HG03196 (cell line): ENCODE measurements around the gene ARID3B.

Experiments
- ATAC-seq: cut with Tn5 transposase; IDR thresholded peaks from one replicate; pipeline ENCODE4 v1.9.1; 2021; ENCODE audit not compliant: unreplicated experiment

ARID3B gene

DNA sequence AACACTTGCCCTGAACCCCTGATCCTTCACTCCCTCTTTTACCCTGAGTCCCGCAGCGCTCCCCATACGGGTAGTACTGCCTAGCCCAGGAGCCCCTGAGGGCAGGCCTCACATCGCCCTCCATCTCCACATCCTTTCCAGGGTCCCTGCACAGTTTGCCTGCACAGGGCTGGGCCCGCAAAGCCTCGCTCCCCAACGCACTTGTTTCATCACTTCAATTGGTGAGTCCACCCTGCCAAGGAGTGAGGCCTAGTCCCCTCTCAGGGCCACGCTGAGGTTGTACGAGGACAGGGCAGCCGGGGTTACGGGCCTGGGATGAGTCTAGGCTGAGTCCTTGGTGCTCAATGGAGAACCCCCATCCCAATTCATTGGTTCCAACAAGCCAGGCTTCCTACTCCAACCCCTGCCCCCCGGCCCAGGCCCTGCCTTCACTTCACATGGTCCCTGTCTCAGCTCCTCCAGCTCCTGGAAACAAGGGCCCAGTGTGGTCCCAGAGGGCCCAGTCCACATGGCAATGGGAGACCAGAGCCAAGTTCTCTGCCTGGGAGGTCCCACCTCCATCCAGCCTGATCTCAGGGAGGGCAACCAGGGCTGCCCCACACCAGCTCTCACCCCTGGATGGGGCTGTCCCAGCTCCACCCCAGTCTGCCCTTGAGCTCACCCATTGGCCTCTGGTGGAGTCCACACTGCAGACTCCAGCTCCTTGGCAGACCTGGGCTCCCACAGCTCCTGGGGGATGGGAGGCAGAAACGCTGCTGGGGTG, 62.2 kb downstream of the ARID3B start:
- ATAC-seq: no peak

DNA sequence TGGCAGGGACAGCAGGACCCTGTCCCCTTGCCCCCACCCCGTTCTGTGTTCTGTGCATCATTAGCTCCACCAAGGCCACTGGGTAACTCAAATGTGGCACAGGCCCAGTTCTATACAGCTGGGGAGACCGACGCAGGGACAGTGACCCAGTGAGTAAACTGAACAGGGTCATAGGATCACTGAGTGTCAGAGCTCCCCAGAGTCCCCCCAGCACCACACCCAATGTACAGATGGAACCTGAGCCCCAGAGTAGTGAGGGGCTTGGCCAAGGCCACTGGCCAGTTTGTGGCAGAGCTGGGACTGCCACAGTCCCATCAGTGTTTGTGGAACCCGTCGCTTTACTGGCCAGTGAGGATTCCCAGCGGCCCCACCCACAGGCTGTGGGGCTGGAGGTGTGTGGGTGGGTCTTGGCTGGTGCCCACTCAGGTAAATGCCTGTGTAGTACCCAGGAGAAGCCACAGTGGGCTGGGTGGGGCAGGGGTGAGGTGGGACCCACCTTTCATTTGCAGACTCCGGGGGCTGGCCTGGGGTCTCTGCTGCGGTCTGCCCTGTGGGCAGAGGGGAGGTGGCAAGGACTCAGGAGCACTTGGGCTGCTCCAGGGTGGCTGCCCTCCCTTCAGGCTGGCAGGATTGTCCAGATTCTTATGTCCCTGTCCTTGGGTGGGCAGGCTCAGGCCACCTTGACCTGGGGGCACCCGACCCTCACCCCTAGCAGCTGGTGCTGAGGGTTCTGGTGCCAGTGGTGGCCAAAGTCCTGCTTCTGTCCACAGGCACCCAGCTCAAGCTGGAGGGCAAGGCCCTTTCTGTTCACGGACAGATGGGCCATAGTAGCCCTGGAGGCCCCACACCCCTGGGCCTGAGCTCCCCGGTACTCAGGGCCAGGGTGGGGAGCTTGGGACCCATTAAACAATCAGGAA, 63.0 kb downstream of the ARID3B start:
- ATAC-seq: no peak

- no peak for ATAC-seq
These were observed 64.2 kb downstream of the ARID3B start for GRCh38 chr15:74604983-74605794.

GRCh38 chr15:74605795-74606150, 64.8 kb downstream of the ARID3B start:
- no peak for ATAC-seq

- no peak for ATAC-seq
These were observed 67.8 kb downstream of the ARID3B start for GRCh38 chr15:74608786-74609185.

GRCh38 chr15:74609938-74610301, 68.9 kb downstream of the ARID3B start:
- ATAC-seq: no peak

DNA sequence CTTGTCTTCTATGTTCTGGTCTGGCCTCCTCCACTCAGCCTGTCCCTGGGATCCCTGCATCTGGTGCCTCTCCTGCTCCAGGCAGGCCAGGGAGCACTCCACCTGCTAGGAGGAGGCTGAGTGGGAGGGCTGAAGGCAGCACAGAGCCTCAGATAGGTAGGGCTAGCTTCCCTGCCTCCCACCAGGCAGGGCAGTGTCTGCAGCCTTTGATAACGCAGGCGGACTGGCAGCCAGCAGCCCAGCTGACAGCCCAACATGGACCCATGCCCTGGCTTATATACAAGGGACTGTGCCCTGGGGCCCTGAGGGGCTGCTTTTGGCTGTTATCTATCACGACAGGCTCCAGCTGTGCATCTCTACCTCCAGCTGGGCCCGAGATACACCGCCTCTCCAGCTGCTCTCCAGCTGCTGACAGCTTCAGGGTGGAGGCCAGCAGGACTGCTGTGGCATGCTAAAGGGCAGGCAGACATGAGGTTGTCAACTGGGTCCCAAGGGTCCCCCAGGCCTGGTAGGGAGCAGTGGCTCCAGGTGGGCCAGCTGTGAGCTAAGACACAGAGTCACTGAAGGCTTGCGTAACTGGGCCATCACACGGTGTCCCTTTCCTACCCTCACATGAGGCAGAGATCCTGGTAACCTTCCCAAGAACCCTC, 69.4 kb downstream of the ARID3B start:
- no peak for ATAC-seq

GRCh38 chr15:74611341-74611740, 70.3 kb downstream of the ARID3B start:
- no peak for ATAC-seq

GRCh38 chr15:74611834-74612233, 70.8 kb downstream of the ARID3B start:
- ATAC-seq: no peak

GRCh38 chr15:74612677-74613076, 71.7 kb downstream of the ARID3B start:
- ATAC-seq: no peak

DNA sequence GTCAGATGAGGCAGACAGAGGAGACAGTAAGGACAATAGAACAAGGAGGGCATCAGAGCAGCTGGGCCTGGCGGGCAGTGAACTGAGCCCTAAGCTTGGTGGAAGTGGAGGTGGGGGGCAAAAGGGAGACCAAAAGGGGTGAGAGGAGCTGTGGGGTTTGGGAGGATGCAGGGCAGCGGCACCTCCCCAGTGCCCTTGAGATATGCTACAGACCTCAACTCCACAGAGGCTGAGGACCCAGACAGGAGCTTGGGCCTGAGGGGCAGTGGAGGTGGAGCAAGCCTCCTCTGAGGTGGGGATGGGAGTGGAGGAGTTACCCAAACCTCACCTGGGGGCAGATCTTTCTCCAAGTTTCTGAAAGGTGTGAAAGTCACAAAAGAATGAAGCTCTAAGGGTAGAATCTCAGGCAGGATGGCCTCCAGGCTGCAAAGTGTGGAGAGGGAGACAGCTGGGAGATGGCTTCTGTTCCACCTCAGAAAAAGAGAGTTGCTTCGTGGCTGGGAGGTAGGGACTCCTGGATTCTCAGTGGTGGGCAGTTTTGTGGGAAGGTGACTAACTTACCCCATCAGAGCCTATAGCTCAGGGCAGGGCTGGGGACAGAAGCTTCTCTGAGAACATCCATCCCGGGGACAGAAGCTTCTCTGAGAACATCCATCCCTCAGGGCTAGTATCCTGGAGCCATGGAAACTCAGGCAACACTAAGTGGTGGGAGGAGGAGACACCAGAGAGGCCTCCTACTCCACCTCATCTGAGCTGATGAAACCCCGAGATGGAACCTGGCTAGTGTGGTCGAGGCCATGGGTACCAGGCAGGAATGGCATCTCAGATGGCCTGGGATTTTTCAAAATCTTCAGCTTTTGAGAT, 72.3 kb downstream of the ARID3B start:
- no peak for ATAC-seq

- ATAC-seq: no peak
These were observed 73.1 kb downstream of the ARID3B start for GRCh38 chr15:74613953-74614743.

DNA sequence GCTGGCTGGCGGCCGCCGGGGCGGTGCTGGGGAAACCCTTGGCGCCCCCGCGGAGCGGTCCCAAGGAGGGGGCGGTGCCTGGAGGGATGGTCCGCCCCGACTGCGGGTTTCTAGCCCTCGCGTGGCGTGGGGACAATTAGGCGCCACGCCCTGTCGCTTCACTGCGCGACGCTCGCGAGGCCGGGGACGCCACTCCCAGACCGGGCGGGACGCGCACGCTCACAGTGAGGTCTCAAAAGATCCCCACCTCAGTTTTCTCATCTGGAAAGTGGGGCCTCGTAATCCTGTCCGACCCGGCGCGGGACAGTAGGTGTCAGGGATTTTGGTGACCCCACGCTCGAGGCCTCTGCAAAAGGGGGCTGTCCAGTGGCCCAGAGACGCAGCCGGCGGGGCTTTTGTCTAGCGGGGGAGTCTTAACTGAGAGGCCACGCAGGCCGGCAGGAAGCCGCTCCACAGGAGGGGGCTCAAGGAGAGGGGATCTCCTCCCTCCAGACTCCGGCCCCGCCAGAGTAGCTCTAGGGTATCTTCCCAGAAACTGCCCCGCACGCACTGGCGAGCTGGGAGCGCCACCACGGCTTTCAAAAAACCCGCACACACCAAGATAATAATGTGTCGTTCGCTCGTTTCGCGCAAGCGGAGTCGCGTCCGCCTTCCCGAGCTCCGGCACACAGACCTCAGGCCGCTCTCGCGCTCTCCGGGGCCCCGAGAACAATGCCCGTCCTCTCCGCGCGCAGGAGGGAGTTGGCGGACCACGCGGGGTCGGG, 73.9 kb downstream of the ARID3B start:
- peak; percentile 42 for ATAC-seq

- ATAC-seq: peak; percentile 84
These were observed 74.7 kb downstream of the ARID3B start, which contains the start of gene CLK3 for GRCh38 chr15:74615508-74616365. TSS of gene CLK3 (plus strand) at chr15:74615836. CDS start at chr15:74619197, 3,361 bp downstream.

DNA sequence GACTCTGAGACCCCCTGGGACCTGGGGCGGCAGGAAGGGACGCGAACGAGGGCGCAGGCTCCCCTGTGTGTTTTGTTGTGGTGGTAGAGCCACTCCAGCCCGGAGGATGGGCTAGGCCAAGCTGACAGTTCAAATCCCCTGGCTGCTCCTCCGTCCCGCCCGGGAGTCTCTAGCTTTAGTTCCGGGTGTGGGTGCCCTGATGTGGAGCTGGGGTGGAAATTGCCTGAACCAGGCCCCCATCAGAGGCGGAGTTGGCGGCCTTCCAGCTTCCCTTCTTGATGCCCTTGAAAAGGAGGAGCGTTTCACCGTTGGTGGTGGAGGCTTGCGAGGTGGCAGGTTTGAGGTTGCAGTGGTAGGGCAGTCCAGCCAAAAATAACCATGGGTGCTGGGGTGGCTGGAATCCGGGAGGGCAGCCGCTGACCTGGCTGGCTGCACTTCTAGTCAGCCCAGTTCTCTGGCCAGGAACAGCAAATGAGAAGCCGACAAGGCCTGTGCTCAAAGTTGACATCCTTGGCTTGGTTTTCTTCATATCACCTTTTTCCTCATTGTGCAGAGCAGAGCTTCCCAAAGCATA, 75.4 kb downstream of the ARID3B start:
- no peak for ATAC-seq

GRCh38 chr15:74616996-74617395, 76.0 kb downstream of the ARID3B start:
- ATAC-seq: no peak
